Uterus (tissue), 4 donors: ENCODE measurements around the gene MAD1L1. TPM values are rescaled to one million over a fixed set of nuclear protein-coding genes. Genes with fewer than 3 reads are reported as not detected.
"Not testable (repeated sequence)": the region's sequence is repeated elsewhere in the genome, so short reads cannot be mapped to it uniquely, and the experiment has no call there.

Source experiments
- DNase-seq, 2 donors: peaks; one replicate each; pipeline ENCODE4 v3.0.0-alpha.2; 2019 to 2020
- H3K27ac ChIP-seq, 2 donors: fragments of 200-600 bp; sonication (generic); 1 replicate in 1 of 2; 2 replicates in 1 of 2; pipeline ENCODE4 v1.5.1; 2016 to 2018
- H3K27me3 ChIP-seq, 2 donors: fragments of 200-600 bp; sonication (generic); one replicate each; pipeline ENCODE4 v1.5.1; 2018 to 2019; ENCODE audit warnings: control low read depth in 1 of 2
- H3K36me3 ChIP-seq, 2 donors: fragments of 200-600 bp; sonication (generic); one replicate each; pipeline ENCODE4 v1.5.1; 2019; ENCODE audit warnings: control low read depth in 1 of 2
- H3K4me1 ChIP-seq, 2 donors: fragments of 200-600 bp; sonication (generic); one replicate each; pipeline ENCODE4 v1.5.1; 2018 to 2019; ENCODE audit warnings: control low read depth in 1 of 2
- H3K4me3 ChIP-seq, 2 donors: fragments of 200-600 bp; sonication (generic); 1 replicate in 1 of 2; 2 replicates in 1 of 2; pipeline ENCODE4 v1.5.1; 2018 to 2019; ENCODE audit warnings: mild to moderate bottlenecking in 1 of 2
- H3K9me3 ChIP-seq, 2 donors: fragments of 200-600 bp; sonication (generic); one replicate each; pipeline ENCODE4 v1.5.1; 2019; ENCODE audit warnings: control low read depth in 1 of 2
- POLR2A ChIP-seq, 2 donors: fragments of 450-650 bp; IDR thresholded peaks; one replicate each; pipeline ENCODE4 v1.6.1; 2016; ENCODE audit warnings: antibody characterized with exemption in 2 of 2, mild to moderate bottlenecking in 1 of 2, moderate library complexity in 1 of 2
- intact Hi-C: fragments of 100-400 bp; cut with DNase I; formaldehyde crosslinking; loops from one replicate; pipeline ENCODE4 v1.15.1; 2023; ENCODE audit warnings: low total_unique reads
- total RNA-seq, 4 donors: library from RNA; depleted of rRNA in 3 of 4; stranded (reverse); fragments of >200 nt in 3 of 4; gene quantifications; one replicate each; pipeline versions ENCODE4 v1.1.0 to v1.2.4, GENCODE V29; 2014 to 2023
- TF ChIP-seq, protein P1 (sequence below), 4 experiments: fragments of 200-600 bp in 2 of 4; fragments of 450-650 bp in 2 of 4; sonication (generic) in 2 of 4; IDR thresholded peaks; one replicate each; pipeline ENCODE4 v1.5.1; 2016 to 2019; ENCODE audit warnings: antibody characterized with exemption in 4 of 4, mild to moderate bottlenecking in 2 of 4, moderate library complexity in 1 of 4
- donor health status: DM: yes; HTN: yes; CAD: no.

The MAD1L1 gene
- total RNA-seq, 4 donors from 2014 or later, result 13.3 to 37.4 (median 33.1) TPM

DNA sequence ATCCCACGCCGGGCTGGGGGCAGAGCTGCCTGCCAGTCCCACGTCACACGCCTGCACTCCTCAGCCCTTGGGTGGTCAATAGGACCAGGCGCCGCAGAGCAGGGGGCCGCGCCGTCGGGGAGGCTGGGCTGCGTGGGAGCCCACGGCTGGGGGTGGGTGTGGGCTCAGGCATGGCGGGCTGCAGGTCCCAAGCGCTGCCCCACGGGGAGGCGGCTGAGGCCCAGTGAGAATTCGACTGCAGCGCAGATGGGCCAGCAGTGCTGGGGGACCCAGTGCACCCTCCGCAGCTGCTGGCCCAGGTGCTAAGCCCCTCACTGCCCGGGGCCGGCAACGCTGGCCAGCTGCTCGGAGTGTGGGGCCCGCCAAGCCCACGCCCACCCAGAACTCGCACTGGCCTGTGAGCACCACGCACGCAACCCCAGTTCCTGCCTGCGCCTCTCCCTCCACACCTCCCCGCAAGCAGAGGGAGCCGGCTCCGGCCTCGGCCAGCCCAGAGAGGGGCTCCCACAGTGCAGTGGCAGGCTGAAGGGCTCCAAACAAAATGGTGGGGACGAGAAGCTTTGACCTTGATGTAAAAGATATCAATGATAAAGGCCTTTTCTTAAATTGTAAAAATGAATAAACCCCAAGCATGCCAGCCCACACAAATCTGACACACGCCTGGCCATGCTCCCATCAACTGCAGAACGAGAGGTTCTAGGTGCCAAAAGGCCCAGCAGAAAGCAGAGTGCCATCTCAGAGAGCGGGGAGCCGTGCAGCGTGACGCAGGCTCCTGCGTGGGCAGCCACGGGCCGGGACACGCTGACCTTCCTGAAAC lies 255.5 kb downstream of the MAD1L1 start:
- H3K27ac ChIP-seq, result no peak overlapping the region
- no peaks in the 10 kb centered on the region for H3K27me3 ChIP-seq
- H3K9me3 ChIP-seq, result no peaks in the 10 kb centered on the region
- intact Hi-C loops, result no loop called here
- DNase-seq, result no peak
- TF ChIP-seq, protein P1, sequence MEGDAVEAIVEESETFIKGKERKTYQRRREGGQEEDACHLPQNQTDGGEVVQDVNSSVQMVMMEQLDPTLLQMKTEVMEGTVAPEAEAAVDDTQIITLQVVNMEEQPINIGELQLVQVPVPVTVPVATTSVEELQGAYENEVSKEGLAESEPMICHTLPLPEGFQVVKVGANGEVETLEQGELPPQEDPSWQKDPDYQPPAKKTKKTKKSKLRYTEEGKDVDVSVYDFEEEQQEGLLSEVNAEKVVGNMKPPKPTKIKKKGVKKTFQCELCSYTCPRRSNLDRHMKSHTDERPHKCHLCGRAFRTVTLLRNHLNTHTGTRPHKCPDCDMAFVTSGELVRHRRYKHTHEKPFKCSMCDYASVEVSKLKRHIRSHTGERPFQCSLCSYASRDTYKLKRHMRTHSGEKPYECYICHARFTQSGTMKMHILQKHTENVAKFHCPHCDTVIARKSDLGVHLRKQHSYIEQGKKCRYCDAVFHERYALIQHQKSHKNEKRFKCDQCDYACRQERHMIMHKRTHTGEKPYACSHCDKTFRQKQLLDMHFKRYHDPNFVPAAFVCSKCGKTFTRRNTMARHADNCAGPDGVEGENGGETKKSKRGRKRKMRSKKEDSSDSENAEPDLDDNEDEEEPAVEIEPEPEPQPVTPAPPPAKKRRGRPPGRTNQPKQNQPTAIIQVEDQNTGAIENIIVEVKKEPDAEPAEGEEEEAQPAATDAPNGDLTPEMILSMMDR (IDR thresholded peaks at IDR 0.05), result no peak
- no peak for TF ChIP-seq POLR2A (IDR thresholded peaks at IDR 0.05)
- no peaks in the 10 kb centered on the region for H3K36me3 ChIP-seq
- H3K4me1 ChIP-seq, result no peaks in the 10 kb centered on the region
- no peak overlapping the region for H3K4me3 ChIP-seq

DNA sequence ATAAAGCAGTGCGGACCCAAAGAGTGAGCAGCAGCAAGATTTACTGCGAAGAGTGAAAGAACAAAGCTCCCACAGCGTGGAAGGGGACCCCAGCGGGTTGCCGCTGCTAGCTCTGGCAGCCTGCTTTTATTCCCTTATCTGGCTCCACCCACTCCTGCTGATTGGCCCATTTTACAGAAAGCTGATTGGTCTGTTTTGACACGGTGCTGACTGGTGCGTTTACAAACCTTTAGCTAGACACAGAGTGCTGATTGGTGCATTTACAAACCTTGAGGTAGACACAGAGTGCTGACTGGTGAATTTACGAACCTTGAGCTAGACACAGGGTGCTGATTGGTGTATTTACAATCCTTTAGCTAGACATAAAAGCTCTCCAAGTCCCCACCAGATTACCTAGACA lies 256.2 kb downstream of the MAD1L1 start:
- H3K36me3 ChIP-seq, DNase-seq, intact Hi-C loops, H3K4me3 ChIP-seq, H3K4me1 ChIP-seq, H3K9me3 ChIP-seq, H3K27ac ChIP-seq, H3K27me3 ChIP-seq: not testable (repeated sequence)

DNA sequence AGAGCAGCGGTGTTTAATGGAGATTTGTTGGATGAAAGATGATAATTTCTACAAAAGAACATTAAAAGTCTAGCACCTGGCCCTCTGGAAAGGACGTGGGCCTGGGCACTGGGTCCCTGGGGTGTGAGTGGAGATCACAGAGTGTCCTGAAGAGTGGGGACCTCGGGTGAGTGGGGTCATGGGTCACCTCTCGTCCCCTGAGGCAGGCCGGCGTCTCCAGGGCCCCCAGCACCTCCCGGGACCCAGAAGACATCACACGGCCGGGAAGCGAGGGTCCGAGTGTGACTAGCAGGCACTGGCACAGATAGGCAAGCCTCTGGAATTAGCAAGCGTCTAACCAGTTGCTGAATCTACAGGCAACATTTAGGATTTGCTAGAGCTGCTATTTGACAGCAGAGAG lies 257.2 kb downstream of the MAD1L1 start:
- intact Hi-C loops, result no loop called here
- no peak overlapping the region for H3K4me3 ChIP-seq
- H3K9me3 ChIP-seq, result no peaks in the 10 kb centered on the region
- TF ChIP-seq, protein P1 (IDR thresholded peaks at IDR 0.05), result no peak
- no peak for TF ChIP-seq POLR2A (IDR thresholded peaks at IDR 0.05)
- H3K27me3 ChIP-seq, result no peaks in the 10 kb centered on the region
- no peak for DNase-seq
- no peaks in the 10 kb centered on the region for H3K4me1 ChIP-seq
- H3K36me3 ChIP-seq, result no peaks in the 10 kb centered on the region
- no peak overlapping the region for H3K27ac ChIP-seq

DNA sequence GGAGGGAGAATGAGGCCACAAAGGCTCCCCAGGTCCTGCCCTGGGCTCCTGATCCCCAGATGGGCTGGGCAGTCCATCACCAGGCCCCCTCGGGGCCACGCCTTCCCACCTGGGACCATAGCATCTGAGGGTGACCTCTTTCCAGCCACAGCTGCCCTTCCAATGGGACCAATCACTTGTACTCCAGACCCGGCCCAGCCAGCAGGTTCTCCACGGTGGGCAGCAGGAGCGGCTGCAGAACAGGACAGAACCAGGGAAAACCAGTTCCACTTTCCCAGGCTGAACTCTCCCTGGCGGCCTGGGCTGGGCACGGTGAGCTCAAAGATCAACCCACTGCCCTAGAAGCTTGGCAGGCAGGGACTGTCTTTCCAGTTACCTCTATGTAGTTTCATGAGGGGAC lies 257.6 kb downstream of the MAD1L1 start:
- intact Hi-C loops, result no loop called here

DNA sequence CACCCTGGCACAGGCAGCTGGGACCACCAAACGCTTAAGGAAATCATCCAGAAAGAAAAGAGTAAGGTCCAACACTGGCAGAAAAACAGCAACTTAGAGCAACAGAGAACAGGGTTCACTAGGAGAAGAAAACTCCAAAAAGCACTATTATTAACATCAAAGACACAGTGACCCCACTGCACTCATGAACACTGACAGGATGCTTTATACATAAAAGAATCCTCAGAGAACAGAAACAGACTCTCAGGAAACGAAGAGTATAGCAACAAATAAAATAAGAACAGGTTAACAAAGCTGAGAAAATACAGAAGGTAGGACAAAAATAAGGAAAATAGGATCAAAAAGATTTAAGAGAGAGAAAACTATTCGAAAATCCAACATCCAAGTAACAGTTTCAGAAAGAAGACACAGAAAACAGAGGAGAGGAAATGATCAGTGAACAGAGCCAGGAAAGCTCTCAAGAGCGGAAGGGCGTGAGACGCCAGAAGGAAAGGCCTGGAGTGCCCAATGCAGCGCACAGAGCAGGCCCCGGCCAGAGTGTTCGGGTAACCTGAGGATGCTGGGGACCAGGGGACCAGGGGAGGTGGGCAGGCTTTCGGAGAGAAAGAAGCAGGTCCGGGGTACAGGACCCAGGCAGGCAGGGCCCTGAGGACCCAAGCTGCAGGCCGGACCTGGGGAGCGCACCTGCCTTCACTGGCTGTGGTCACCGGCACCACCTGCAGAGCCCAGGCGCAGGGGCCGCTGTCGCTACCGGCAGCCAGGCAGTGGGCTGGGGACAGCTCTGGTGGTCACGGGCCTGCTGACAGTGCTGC lies 258.2 kb downstream of the MAD1L1 start:
- no peak overlapping the region for H3K27ac ChIP-seq
- no peak for TF ChIP-seq POLR2A (IDR thresholded peaks at IDR 0.05)
- TF ChIP-seq, protein P1 (IDR thresholded peaks at IDR 0.05), result no peak
- no peaks in the 10 kb centered on the region for H3K4me1 ChIP-seq
- intact Hi-C loops, result no loop called here
- H3K4me3 ChIP-seq, result no peak overlapping the region
- no peaks in the 10 kb centered on the region for H3K9me3 ChIP-seq
- H3K36me3 ChIP-seq, result no peaks in the 10 kb centered on the region
- DNase-seq, result no peak
- H3K27me3 ChIP-seq, result no peaks in the 10 kb centered on the region

More for the DNA sequence above, 257.6 kb downstream of the MAD1L1 start:
- TF ChIP-seq POLR2A (IDR thresholded peaks at IDR 0.05), result no peak
- TF ChIP-seq, protein P1 (IDR thresholded peaks at IDR 0.05), result no peak
- Histone ChIP-seq H3K36me3 (no peaks in the 10 kb centered on the region), H3K4me1 (no peaks in the 10 kb centered on the region), H3K27ac (no peak overlapping the region), H3K9me3 (no peaks in the 10 kb centered on the region), H3K4me3 (no peak overlapping the region), H3K27me3 (no peaks in the 10 kb centered on the region)
- DNase-seq, result no peak
